ENCODE measurements around the gene ALS2CL. TPM values are rescaled to one million over a fixed set of nuclear protein-coding genes. Genes with fewer than 3 reads are reported as not detected.

Gene ALS2CL
- total RNA-seq, 4 donors from 2014 or later, result 13.0 to 20.1 (median 16.4) TPM

DNA sequence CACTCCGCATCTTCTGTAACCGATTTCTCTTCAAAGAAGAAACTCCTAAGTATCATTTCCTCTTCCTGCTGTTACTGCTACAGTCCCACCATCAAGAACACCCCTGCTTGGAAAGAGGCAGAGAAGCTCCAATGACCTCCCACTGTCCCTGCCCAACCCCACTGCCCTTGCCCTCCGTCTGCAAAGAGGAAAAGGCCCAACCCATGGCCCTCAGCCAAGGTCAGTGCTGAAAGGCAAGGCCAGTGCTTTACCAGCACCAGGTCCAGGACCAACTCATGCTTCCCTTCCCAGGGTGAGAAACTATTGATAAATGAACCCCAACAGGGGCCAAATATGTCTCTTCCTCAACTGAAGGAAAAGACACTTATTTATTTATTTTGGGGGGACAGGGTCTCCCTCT, 58.6 kb downstream of the ALS2CL start:
- Histone ChIP-seq H3K27ac (no peak overlapping the region), H3K9me3 (peaks cover 0 to 10% (median 0%) of the 10 kb centered on the region in 4 donors), H3K27me3 (no peaks in the 10 kb centered on the region), H3K4me1 (peaks cover 0 to 14% (median 5%) of the 10 kb centered on the region in 4 donors), H3K36me3 (no peaks in the 10 kb centered on the region), H3K4me3 (no peak overlapping the region)
- WGBS, 2 donors, result 69 to 73% methylated on average over 3 of the region's 3 CpGs
- TF ChIP-seq EP300 (IDR thresholded peaks at IDR 0.05) (no peak), POLR2A (IDR thresholded peaks at IDR 0.05) (no peak)
- TF ChIP-seq, protein P1, sequence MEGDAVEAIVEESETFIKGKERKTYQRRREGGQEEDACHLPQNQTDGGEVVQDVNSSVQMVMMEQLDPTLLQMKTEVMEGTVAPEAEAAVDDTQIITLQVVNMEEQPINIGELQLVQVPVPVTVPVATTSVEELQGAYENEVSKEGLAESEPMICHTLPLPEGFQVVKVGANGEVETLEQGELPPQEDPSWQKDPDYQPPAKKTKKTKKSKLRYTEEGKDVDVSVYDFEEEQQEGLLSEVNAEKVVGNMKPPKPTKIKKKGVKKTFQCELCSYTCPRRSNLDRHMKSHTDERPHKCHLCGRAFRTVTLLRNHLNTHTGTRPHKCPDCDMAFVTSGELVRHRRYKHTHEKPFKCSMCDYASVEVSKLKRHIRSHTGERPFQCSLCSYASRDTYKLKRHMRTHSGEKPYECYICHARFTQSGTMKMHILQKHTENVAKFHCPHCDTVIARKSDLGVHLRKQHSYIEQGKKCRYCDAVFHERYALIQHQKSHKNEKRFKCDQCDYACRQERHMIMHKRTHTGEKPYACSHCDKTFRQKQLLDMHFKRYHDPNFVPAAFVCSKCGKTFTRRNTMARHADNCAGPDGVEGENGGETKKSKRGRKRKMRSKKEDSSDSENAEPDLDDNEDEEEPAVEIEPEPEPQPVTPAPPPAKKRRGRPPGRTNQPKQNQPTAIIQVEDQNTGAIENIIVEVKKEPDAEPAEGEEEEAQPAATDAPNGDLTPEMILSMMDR (IDR thresholded peaks at IDR 0.05), result no peak
- DNase-seq (ENCODE audit: low spot score in 2 of 2), result no peak

DNA sequence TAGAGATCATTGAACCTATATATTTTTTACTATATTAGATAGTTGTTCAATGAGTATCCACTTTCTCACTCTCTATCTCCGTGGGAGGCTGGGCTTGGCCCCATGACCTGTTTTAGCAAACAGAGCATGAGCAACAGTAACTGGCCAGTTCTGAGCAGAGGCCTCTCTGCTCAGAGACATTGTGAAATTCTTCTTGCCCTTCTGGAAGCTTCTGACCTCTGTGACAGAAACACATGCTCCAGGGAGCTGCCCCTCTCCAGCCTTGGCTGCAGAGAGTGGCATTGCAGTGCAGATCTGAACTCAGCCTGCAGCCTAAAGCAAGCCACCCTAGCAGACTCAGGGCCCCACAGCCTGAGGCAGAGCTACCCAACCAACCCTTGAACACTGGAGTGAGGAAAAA, 60.7 kb downstream of the ALS2CL start:
- DNase-seq (ENCODE audit: low spot score in 2 of 2), result no peak
- H3K27me3 ChIP-seq, result no peaks in the 10 kb centered on the region
- H3K4me1 ChIP-seq, result peaks cover 0 to 31% (median 13%) of the 10 kb centered on the region in 4 donors
- no peak overlapping the region for H3K4me3 ChIP-seq
- TF ChIP-seq POLR2A (IDR thresholded peaks at IDR 0.05) (no peak), EP300 (IDR thresholded peaks at IDR 0.05) (no peak)
- TF ChIP-seq, protein P1 (IDR thresholded peaks at IDR 0.05), result peak in 1 of 5 experiments; percentile 14
- H3K27ac ChIP-seq, result no peak overlapping the region
- WGBS, 2 donors, result 37 to 44% methylated on average over 1 of the region's 1 CpG
- H3K9me3 ChIP-seq, result no peaks in the 10 kb centered on the region
- no peaks in the 10 kb centered on the region for H3K36me3 ChIP-seq

DNA sequence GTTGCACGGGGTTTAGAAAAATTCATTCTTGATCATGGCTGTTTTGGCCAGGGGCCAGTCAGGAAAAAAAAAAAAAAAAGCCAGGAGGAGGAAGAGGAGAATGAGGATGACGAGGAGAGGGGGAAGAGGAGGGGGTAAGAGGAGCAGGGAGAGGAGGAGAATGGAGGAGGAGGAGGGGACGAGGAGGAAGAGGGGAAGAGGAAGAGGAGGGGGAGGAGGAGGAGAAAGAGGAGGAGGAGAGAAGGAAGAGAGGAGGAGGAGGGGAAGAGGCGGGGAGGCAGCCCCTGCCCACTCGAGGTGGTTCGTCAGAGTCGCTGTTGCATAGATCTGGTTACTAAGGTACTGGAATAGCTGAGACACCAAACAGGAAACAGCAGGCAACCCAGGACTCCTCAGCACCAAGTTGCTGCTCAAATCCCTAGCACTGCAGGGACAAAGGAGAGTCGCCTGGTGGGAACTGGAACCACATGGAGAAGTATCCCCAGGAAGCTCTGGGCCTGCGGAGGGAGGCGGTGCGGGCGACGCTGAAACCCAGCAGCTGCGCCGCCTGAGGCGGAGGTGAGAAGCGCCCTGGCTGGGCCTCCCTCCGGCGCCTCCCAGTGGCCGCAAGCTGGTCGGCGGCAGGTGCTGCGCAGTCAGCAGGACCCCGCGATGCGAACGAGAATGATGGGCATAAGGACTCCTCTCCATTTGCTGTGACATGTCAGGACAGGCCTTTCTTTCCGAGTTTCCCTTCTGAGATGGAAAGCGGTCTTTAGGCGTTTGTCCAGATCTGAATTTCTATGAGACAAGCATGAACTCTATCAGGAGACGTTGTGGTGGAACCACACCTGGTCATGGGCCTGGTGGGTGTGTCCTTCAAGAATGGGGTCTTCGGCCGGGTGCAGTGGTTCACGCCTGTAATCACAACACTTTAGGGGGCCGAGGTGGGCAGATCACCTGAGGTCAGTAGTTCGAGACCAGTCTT, 63.6 kb downstream of the ALS2CL start:
- no peaks in the 10 kb centered on the region for H3K27me3 ChIP-seq
- H3K36me3 ChIP-seq, result no peaks in the 10 kb centered on the region
- TF ChIP-seq, protein P1 (IDR thresholded peaks at IDR 0.05), result peak; percentile 95 to 99 (median 98)
- TF ChIP-seq POLR2A (IDR thresholded peaks at IDR 0.05) (no peak), EP300 (IDR thresholded peaks at IDR 0.05) (peak in 1 of 2 donors; percentile 46)
- DNase-seq (ENCODE audit: low spot score in 2 of 2), result peak; percentile 48 to 57
- H3K27ac ChIP-seq, result peak overlapping the region; percentile 58 to 94 (median 72)
- H3K4me1 ChIP-seq, result peaks cover 0 to 31% (median 13%) of the 10 kb centered on the region in 4 donors
- WGBS, 2 donors, result 12 to 25% methylated on average over 20 to 35 of the region's 36 CpGs
- H3K9me3 ChIP-seq, result no peaks in the 10 kb centered on the region
- peak overlapping the region; percentile 5 to 44 (median 25) for H3K4me3 ChIP-seq

DNA sequence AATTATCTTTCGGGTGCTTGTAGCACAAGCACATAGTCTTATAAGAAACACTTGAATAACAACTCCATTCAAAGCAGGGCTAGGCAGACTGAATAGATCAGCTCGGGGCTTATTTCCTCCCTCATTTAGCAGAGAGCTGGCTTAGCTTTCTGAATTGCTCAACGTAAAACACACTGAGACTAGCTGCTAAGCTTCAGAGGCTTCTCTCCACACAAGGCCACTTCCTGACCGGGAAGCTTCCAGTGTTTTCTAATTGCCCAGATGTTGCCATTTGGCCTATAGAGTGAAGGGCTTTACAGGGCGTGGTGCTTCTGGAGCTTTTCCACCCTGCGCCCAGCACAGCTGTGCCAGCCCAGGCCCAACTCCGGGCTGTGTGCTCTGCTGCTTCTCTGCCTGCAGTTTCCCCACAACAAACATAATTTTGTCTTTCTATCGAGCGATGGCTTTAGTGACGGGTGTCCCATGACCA, 64.5 kb downstream of the ALS2CL start:
- H3K27ac ChIP-seq, result peak overlapping the region; percentile 58 to 94 (median 72)
- peak in 1 of 2 donors; percentile 47 for DNase-seq (ENCODE audit: low spot score in 2 of 2)
- TF ChIP-seq, protein P1 (IDR thresholded peaks at IDR 0.05), result no peak
- peak in 1 of 2 donors; percentile 17 for TF ChIP-seq POLR2A (IDR thresholded peaks at IDR 0.05)
- TF ChIP-seq EP300 (IDR thresholded peaks at IDR 0.05), result peak in 1 of 2 donors; percentile 56
- H3K36me3 ChIP-seq, result no peaks in the 10 kb centered on the region
- peak overlapping the region in 1 of 4 donors; percentile 44 for H3K4me3 ChIP-seq
- peaks cover 0 to 31% (median 13%) of the 10 kb centered on the region in 4 donors for H3K4me1 ChIP-seq
- 28 to 41% methylated on average over 10 of the region's 10 CpGs for WGBS, 2 donors
- H3K9me3 ChIP-seq, result no peaks in the 10 kb centered on the region
- H3K27me3 ChIP-seq, result no peaks in the 10 kb centered on the region

DNA sequence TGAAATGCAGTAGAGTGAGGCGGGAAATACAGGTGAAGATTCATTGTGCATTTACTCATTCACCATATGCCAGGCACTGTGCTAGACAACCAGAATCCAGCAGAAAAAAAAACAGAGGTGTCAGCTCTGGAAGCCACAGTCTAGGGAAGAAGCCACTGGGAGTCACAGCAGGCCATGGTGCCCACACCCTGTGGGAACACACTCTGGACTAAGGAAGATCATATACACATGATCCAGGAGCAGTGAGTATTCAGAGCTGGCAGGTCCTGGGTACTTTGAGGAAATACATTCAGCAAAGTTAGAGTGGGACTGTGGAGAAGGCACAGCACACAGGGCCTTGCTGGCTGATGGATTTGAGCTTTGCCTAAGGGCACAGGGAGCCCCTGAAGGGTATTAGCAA, 66.4 kb downstream of the ALS2CL start:
- Histone ChIP-seq H3K4me3 (no peak overlapping the region), H3K4me1 (peaks cover 0 to 26% (median 11%) of the 10 kb centered on the region in 4 donors), H3K36me3 (no peaks in the 10 kb centered on the region), H3K9me3 (no peaks in the 10 kb centered on the region), H3K27me3 (no peaks in the 10 kb centered on the region), H3K27ac (no peak overlapping the region)
- no peak for DNase-seq (ENCODE audit: low spot score in 2 of 2)
- TF ChIP-seq POLR2A (IDR thresholded peaks at IDR 0.05), result no peak
- TF ChIP-seq EP300 (IDR thresholded peaks at IDR 0.05), result no peak
- TF ChIP-seq, protein P1 (IDR thresholded peaks at IDR 0.05), result no peak
- WGBS, 2 donors, result 88 to 91% methylated on average over 1 of the region's 1 CpG
